SHP77 (cell line): ENCODE results near the gene IQCC.
"Not testable (repeated sequence)": the region's sequence is repeated elsewhere in the genome, so short reads cannot be mapped to it uniquely, and the experiment has no call there.

Source experiments
- DNase-seq, 2 experiments: peaks; one replicate each; lab custom pipeline; 2025; lab: John Stamatoyannopoulos, UW

The IQCC gene

GRCh38 chr1:32205401-32206370, at the start of gene IQCC:
IQCC (plus strand) TSS chr1:32205671; CDS start chr1:32205682, 11 bp downstream.
- peak; percentile 96 to 97 for DNase-seq

- DNase-seq: no peak
These were observed 46.3 kb upstream of the IQCC start for GRCh38 chr1:32159189-32159588.

GRCh38 chr1:32163405-32163804, 42.1 kb upstream of the IQCC start:
- DNase-seq: no peak

- DNase-seq: not testable (repeated sequence)
These were observed 39.8 kb upstream of the IQCC start for GRCh38 chr1:32165633-32166032.

GRCh38 chr1:32170991-32171390, 34.5 kb upstream of the IQCC start:
- DNase-seq: no peak

- no peak for DNase-seq
These were observed 32.7 kb upstream of the IQCC start for GRCh38 chr1:32172621-32173245.

GRCh38 chr1:32178380-32179192, 26.9 kb upstream of the IQCC start:
- no peak for DNase-seq

GRCh38 chr1:32179193-32179442, 26.4 kb upstream of the IQCC start:
- DNase-seq: peak; percentile 86 to 88

- DNase-seq: peak; percentile 94 to 97
These were observed 25.9 kb upstream of the IQCC start, which contains the start of gene TXLNA for GRCh38 chr1:32179443-32180185. TXLNA (plus strand) TSS chr1:32179675; CDS start chr1:32180346, 671 bp downstream.

GRCh38 chr1:32180186-32181060, 25.0 kb upstream of the IQCC start:
- peak in 1 of 2 experiments; percentile 40 for DNase-seq

GRCh38 chr1:32181065-32181464, 24.4 kb upstream of the IQCC start:
- no peak for DNase-seq

- DNase-seq: no peak
These were observed 23.9 kb upstream of the IQCC start for GRCh38 chr1:32181563-32181962.

- DNase-seq: no peak
These were observed 23.4 kb upstream of the IQCC start for GRCh38 chr1:32182060-32182459.

GRCh38 chr1:32184650-32185049, 20.8 kb upstream of the IQCC start:
- DNase-seq: no peak

- no peak for DNase-seq
These were observed 19.4 kb upstream of the IQCC start for GRCh38 chr1:32186077-32186476.

- no peak for DNase-seq
These were observed 19.0 kb upstream of the IQCC start for GRCh38 chr1:32186491-32186890.

- no peak for DNase-seq
These were observed 17.6 kb upstream of the IQCC start for GRCh38 chr1:32187850-32188249.

- DNase-seq: no peak
These were observed 13.1 kb upstream of the IQCC start for GRCh38 chr1:32192220-32192948.

- DNase-seq: no peak
These were observed 10.5 kb upstream of the IQCC start for GRCh38 chr1:32194984-32195383.

- no peak for DNase-seq
These were observed 9.9 kb upstream of the IQCC start for GRCh38 chr1:32195531-32195930.
